Activated T-cell treated with anti-CD3 and anti-CD28 coated beads, Interleukin-2, amount 50 U/mL, for 1 hour (primary cell): Measurements from ENCODE around the gene SLC25A21.
"Not testable (repeated sequence)": the region's sequence is repeated elsewhere in the genome, so short reads cannot be mapped to it uniquely, and the experiment has no call there.

Experiments
- DNase-seq: peaks from one replicate; pipeline ENCODE4 v3.0.0-alpha.2; 2020

The SLC25A21 gene

GRCh38 chr14:37036669-37037341 is 135.6 kb downstream of the SLC25A21 start:
- no peak for DNase-seq

- no peak for DNase-seq
These were observed 137.0 kb downstream of the SLC25A21 start for GRCh38 chr14:37035401-37035800.

GRCh38 chr14:37034410-37035285 is 137.8 kb downstream of the SLC25A21 start:
- no peak for DNase-seq

- DNase-seq, result no peak
These were observed 139.5 kb downstream of the SLC25A21 start for GRCh38 chr14:37032863-37033262.

- no peak for DNase-seq
These were observed 145.1 kb downstream of the SLC25A21 start for GRCh38 chr14:37027188-37027824.

GRCh38 chr14:37023875-37024565 is 148.4 kb downstream of the SLC25A21 start:
- no peak for DNase-seq

- DNase-seq, result no peak
These were observed 151.0 kb downstream of the SLC25A21 start for GRCh38 chr14:37021390-37021789.

GRCh38 chr14:37019488-37019887 is 152.9 kb downstream of the SLC25A21 start:
- no peak for DNase-seq

- DNase-seq, result no peak
These were observed 153.7 kb downstream of the SLC25A21 start for GRCh38 chr14:37018571-37019240.

GRCh38 chr14:37013078-37013477 is 159.3 kb downstream of the SLC25A21 start:
- DNase-seq, result no peak

GRCh38 chr14:36998686-36999085 is 173.7 kb downstream of the SLC25A21 start:
- no peak for DNase-seq

- no peak for DNase-seq
These were observed 174.6 kb downstream of the SLC25A21 start for GRCh38 chr14:36997843-36998242.

GRCh38 chr14:36996857-36997590 is 175.4 kb downstream of the SLC25A21 start:
- no peak for DNase-seq

GRCh38 chr14:36996133-36996856 is 176.1 kb downstream of the SLC25A21 start:
- no peak for DNase-seq

- no peak for DNase-seq
These were observed 182.6 kb downstream of the SLC25A21 start for GRCh38 chr14:36989806-36990205.

GRCh38 chr14:36988989-36989388 is 183.4 kb downstream of the SLC25A21 start:
- DNase-seq, result no peak

- DNase-seq, result no peak
These were observed 183.8 kb downstream of the SLC25A21 start for GRCh38 chr14:36988568-36988967.

GRCh38 chr14:36986407-36986806 is 186.0 kb downstream of the SLC25A21 start:
- DNase-seq, result no peak

- no peak for DNase-seq
These were observed 190.4 kb downstream of the SLC25A21 start for GRCh38 chr14:36981832-36982529.

GRCh38 chr14:36980413-36980812 is 192.0 kb downstream of the SLC25A21 start:
- DNase-seq, result not testable (repeated sequence)
